HEK293T (cell line): ENCODE data around the gene NMBR.

Experiments
- CTCF ChIA-PET: fragments of 350-600 bp; formaldehyde crosslinking; extraction: SDS; loops from one replicate; lab custom pipeline; 2021; ENCODE audit warnings: antibody characterized with exemption, inconsistent platforms; lab: Yijun Ruan, JAX
- POLR2A ChIA-PET: fragments of 350-600 bp; formaldehyde crosslinking; extraction: SDS; loops from one replicate; lab custom pipeline; 2020; ENCODE audit warnings: antibody characterized with exemption, inconsistent platforms; lab: Yijun Ruan, JAX
- DNase-seq: peaks from one replicate; pipeline ENCODE4 v3.0.0; 2012; ENCODE audit warnings: mixed read lengths; ENCODE audit errors: extremely low spot score
- ARNT ChIP-seq: fragments of 450-650 bp; IDR thresholded peaks from 2 replicates; pipeline ENCODE4 v1.6.1; 2017; ENCODE audit warnings: mild to moderate bottlenecking
- BHLHE40 ChIP-seq: fragments of 450-650 bp; IDR thresholded peaks from 2 replicates; pipeline ENCODE4 v1.6.1; 2016; ENCODE audit warnings: mild to moderate bottlenecking, moderate library complexity, borderline replicate concordance
- CTBP1 ChIP-seq: fragments of 450-650 bp; IDR thresholded peaks from 2 replicates; pipeline ENCODE4 v1.6.1; 2016; ENCODE audit warnings: borderline replicate concordance
- ELF4 ChIP-seq: fragments of 450-650 bp; IDR thresholded peaks from 2 replicates; pipeline ENCODE4 v1.6.1; 2017; ENCODE audit warnings: antibody characterized with exemption
- FOXA1 ChIP-seq: fragments of 450-650 bp; IDR thresholded peaks from 2 replicates; pipeline ENCODE4 v1.6.1; 2016; ENCODE audit warnings: mild to moderate bottlenecking
- FOXK2 ChIP-seq: fragments of 450-650 bp; IDR thresholded peaks from 2 replicates; pipeline ENCODE4 v1.6.1; 2016; ENCODE audit warnings: mild to moderate bottlenecking
- FOXM1 ChIP-seq: fragments of 450-650 bp; IDR thresholded peaks from 2 replicates; pipeline ENCODE4 v1.6.1; 2017; ENCODE audit warnings: mild to moderate bottlenecking, borderline replicate concordance
- HDGF ChIP-seq: fragments of 450-650 bp; IDR thresholded peaks from 2 replicates; pipeline ENCODE4 v1.6.1; 2017; ENCODE audit warnings: antibody characterized with exemption, borderline replicate concordance
- L3MBTL2 ChIP-seq: fragments of 450-650 bp; conservative IDR thresholded peaks from 2 replicates; pipeline ENCODE4 v1.6.1; 2016; ENCODE audit warnings: mild to moderate bottlenecking
- LEF1 ChIP-seq: fragments of 450-650 bp; IDR thresholded peaks from 2 replicates; pipeline ENCODE4 v1.6.1; 2017; ENCODE audit warnings: mild to moderate bottlenecking, borderline replicate concordance
- NFRKB ChIP-seq: fragments of 450-650 bp; IDR thresholded peaks from 2 replicates; pipeline ENCODE4 v1.6.1; 2016; ENCODE audit warnings: mild to moderate bottlenecking, moderate library complexity
- SP1 ChIP-seq: fragments of 450-650 bp; IDR thresholded peaks from 2 replicates; pipeline ENCODE4 v1.6.1; 2017
- SUZ12 ChIP-seq: fragments of 450-650 bp; IDR thresholded peaks from 2 replicates; pipeline ENCODE4 v1.6.1; 2016; ENCODE audit warnings: mild to moderate bottlenecking
- TARDBP ChIP-seq: fragments of 450-650 bp; IDR thresholded peaks from 2 replicates; pipeline ENCODE4 v1.6.1; 2016
- ZNF384 ChIP-seq: fragments of 450-650 bp; IDR thresholded peaks from 2 replicates; pipeline ENCODE4 v1.6.1; 2016
- TF ChIP-seq, protein P1 (sequence below): fragments of 450-650 bp; IDR thresholded peaks from 2 replicates; pipeline ENCODE4 v1.6.1; 2016

Gene NMBR

DNA sequence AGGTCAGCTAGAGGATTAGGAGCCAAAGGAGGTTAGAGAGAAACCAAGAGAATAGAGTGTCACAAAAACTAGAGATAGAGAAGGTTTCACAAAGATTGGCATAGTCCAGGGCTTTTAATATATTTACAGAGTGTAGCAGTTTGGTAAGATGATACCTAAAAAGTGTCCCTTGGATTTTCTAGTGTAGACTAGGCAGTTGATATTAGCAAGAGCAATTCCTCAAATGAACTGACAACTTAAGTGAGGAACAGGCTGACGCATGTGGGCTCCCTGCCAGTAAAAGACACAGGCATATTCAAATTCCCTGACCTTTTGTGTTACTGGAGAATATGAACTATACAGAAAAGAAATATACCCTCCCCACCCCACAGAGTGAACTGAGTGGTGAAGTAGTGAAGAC lies 40.3 kb upstream of the NMBR start:
- TF ChIP-seq ZNF384 (no peak), BHLHE40 (no peak), FOXK2 (no peak), ARNT (no peak), NFRKB (no peak), SP1 (no peak)
- TF ChIP-seq, protein P1, sequence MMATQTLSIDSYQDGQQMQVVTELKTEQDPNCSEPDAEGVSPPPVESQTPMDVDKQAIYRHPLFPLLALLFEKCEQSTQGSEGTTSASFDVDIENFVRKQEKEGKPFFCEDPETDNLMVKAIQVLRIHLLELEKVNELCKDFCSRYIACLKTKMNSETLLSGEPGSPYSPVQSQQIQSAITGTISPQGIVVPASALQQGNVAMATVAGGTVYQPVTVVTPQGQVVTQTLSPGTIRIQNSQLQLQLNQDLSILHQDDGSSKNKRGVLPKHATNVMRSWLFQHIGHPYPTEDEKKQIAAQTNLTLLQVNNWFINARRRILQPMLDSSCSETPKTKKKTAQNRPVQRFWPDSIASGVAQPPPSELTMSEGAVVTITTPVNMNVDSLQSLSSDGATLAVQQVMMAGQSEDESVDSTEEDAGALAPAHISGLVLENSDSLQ: peak; percentile 94
- DNase-seq: peak; percentile 60
- POLR2A ChIA-PET: no interaction called here
- CTCF ChIA-PET: interaction anchor here (0.8 to 1.2 kb wide), 2 partner anchors 9 to 142 kb away, joined by 3 read pairs; no protein-coding TSS in a partner anchor

GRCh38 chr6:142185641-142186040 lies 38.7 kb upstream of the NMBR start:
- CTCF ChIA-PET: interaction anchor here (0.6 to 1.3 kb wide), 2 partner anchors 22 to 1754 kb away, joined by 3 read pairs; no protein-coding TSS in a partner anchor
- POLR2A ChIA-PET: no interaction called here
- TF ChIP-seq LEF1: no peak
- TF ChIP-seq FOXA1: no peak
- TF ChIP-seq SUZ12: no peak
- TF ChIP-seq ZNF384: no peak
- no peak for TF ChIP-seq CTBP1
- TF ChIP-seq HDGF: no peak
- DNase-seq: no peak

DNA sequence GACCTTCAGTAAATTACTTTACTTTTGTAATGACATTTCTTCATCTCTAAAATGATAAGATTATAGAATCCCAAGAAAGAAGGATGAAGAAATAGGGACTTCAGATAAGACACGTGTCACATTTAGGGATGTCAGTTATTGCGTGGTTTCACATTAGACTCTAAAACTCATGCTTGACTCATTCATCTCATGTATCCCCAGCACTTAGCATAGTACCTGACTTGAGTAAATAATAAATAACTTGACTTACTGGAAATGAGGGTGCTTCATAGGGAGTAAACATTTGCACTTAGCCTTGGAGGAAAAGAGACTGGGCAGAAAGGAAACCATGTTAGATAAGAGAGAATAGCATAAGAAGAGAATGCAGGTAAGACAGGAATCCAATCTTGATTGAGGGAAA lies 37.4 kb upstream of the NMBR start:
- POLR2A ChIA-PET: no interaction called here
- TF ChIP-seq FOXK2: no peak
- no peak for DNase-seq
- CTCF ChIA-PET: no interaction called here

DNA sequence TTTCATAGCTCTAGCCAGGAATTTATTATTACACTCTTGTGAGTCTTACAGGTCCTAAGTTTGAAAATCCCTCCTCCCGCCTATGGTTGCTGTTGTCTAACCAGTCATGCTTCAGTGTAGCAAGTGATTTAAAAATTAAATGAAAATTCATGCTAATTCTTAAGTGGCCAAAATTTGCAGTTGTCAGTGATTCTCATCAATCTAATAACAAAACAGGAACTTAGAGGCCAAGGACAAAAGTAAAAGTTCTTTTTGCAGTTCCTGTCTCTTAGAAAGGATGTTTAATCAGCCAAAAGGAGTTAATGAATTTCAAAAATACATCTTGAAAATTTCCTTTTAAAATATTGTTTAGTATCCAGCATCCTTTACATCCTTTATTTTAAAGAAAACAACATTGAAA lies 36.4 kb upstream of the NMBR start:
- TF ChIP-seq FOXM1 (no peak), LEF1 (no peak), SP1 (no peak), TARDBP (no peak), ARNT (no peak), NFRKB (no peak), SUZ12 (no peak), ELF4 (no peak), BHLHE40 (no peak), L3MBTL2 (no peak), FOXA1 (no peak), FOXK2 (no peak), ZNF384 (no peak), HDGF (no peak), CTBP1 (no peak)
- TF ChIP-seq, protein P1: no peak
- DNase-seq: no peak
- ChIA-PET CTCF (no interaction called here), POLR2A (no interaction called here)

DNA sequence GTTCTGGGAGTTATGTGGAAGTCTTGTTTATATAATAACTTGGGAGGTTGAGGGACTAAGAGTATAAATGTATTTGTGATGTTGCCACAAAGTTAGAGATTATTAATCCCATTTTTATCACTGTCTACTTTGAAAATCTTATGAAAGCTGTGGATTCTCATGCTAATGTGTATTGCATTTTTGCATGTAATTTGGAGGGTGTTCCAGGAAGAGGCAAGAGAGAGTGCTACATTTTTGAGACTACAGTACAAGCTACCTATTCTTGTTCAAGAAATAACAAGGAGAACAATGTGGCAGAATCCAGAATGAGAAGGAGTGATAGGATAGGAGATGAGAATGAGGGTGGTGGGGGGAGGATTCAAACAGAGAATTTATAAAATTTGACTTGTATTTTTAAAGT lies 35.1 kb upstream of the NMBR start:
- POLR2A ChIA-PET: no interaction called here
- DNase-seq: no peak
- TF ChIP-seq SP1 (no peak), ZNF384 (no peak), ARNT (no peak), ELF4 (no peak), FOXA1 (no peak), FOXM1 (no peak), FOXK2 (no peak), HDGF (no peak), NFRKB (no peak), SUZ12 (no peak)
- TF ChIP-seq, protein P1: no peak
- CTCF ChIA-PET: no interaction called here

GRCh38 chr6:142178129-142178528 lies 31.2 kb upstream of the NMBR start:
- TF ChIP-seq LEF1 (no peak), NFRKB (no peak), SP1 (no peak), CTBP1 (no peak), FOXM1 (no peak), ZNF384 (no peak), FOXA1 (no peak), ARNT (no peak)
- ChIA-PET POLR2A (interaction anchor here (0.7 kb wide), 1 partner anchor 14 kb away, joined by 3 read pairs; no protein-coding TSS in a partner anchor), CTCF (interaction anchor here (0.6 kb wide), 1 partner anchor 31 kb away, joined by 3 read pairs; the partner anchor contains the start of genes NMBR and VTA1)
- DNase-seq: no peak

DNA sequence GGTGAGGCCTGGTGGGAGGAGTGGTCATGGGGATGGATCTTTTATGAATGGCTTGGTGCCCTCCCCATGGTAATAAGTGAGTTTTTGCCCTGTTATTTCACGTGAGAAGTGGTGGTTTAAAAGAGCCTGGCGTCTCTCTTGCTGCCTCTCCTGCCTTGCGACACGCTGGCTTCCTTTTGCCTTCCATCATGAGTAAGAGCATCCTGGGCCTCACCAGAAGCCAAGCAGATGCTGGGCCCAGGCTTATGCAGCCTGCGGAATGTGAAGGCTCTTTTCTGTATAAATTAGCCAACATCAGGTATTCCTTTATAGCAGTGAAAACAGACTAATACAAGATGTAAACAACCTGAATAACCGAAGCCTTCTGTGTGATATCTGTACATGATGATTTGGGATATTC lies 27.8 kb upstream of the NMBR start:
- no peak for DNase-seq
- ChIA-PET CTCF (no interaction called here), POLR2A (no interaction called here)
- TF ChIP-seq HDGF (no peak), SP1 (no peak), CTBP1 (no peak), ZNF384 (no peak), L3MBTL2 (no peak), SUZ12 (no peak), BHLHE40 (no peak), ARNT (no peak), ELF4 (no peak), LEF1 (no peak), FOXA1 (no peak), NFRKB (no peak), TARDBP (no peak), FOXK2 (no peak), FOXM1 (no peak)
- TF ChIP-seq, protein P1: no peak
